GM18517 (cell line): Measurements from ENCODE around the gene MAP2K4.

ENCODE experiments used
- ATAC-seq: cut with Tn5 transposase; IDR thresholded peaks from one replicate; pipeline ENCODE4 v1.9.1; 2021; ENCODE audit warnings: mild to moderate bottlenecking, moderate library complexity; ENCODE audit not compliant: unreplicated experiment

Gene MAP2K4

GRCh38 chr17:12085076-12085949, 64.6 kb downstream of the MAP2K4 start:
- ATAC-seq = no peak

- no peak for ATAC-seq
Observed at GRCh38 chr17:12088035-12088434, 67.4 kb downstream of the MAP2K4 start.

GRCh38 chr17:12089809-12090384, 69.2 kb downstream of the MAP2K4 start:
- no peak for ATAC-seq

GRCh38 chr17:12094336-12094735, 73.7 kb downstream of the MAP2K4 start:
- no peak for ATAC-seq

GRCh38 chr17:12095522-12095921, 74.8 kb downstream of the MAP2K4 start:
- ATAC-seq = no peak

- ATAC-seq = no peak
Observed at GRCh38 chr17:12097326-12097725, 76.6 kb downstream of the MAP2K4 start.

- peak; percentile 93 for ATAC-seq
Observed at GRCh38 chr17:12098568-12098967, 77.9 kb downstream of the MAP2K4 start.

- no peak for ATAC-seq
Observed at GRCh38 chr17:12099412-12099811, 78.7 kb downstream of the MAP2K4 start.

GRCh38 chr17:12104831-12105230, 84.2 kb downstream of the MAP2K4 start:
- no peak for ATAC-seq

GRCh38 chr17:12107905-12108304, 87.2 kb downstream of the MAP2K4 start:
- no peak for ATAC-seq

- no peak for ATAC-seq
Observed at GRCh38 chr17:12110906-12111305, 90.2 kb downstream of the MAP2K4 start.

- ATAC-seq = no peak
Observed at GRCh38 chr17:12113156-12113555, 92.5 kb downstream of the MAP2K4 start.

GRCh38 chr17:12114686-12115418, 94.2 kb downstream of the MAP2K4 start:
- ATAC-seq = no peak

GRCh38 chr17:12116143-12116542, 95.5 kb downstream of the MAP2K4 start:
- no peak for ATAC-seq

GRCh38 chr17:12118617-12119016, 97.9 kb downstream of the MAP2K4 start:
- ATAC-seq = no peak

GRCh38 chr17:12122075-12122474, 101.4 kb downstream of the MAP2K4 start:
- no peak for ATAC-seq

- no peak for ATAC-seq
Observed at GRCh38 chr17:12127177-12127576, 106.5 kb downstream of the MAP2K4 start.

GRCh38 chr17:12127667-12128066, 107.0 kb downstream of the MAP2K4 start:
- no peak for ATAC-seq

- no peak for ATAC-seq
Observed at GRCh38 chr17:12128946-12129345, 108.3 kb downstream of the MAP2K4 start.

- ATAC-seq = no peak
Observed at GRCh38 chr17:12133183-12133582, 112.5 kb downstream of the MAP2K4 start.

- no peak for ATAC-seq
Observed at GRCh38 chr17:12134101-12134500, 113.4 kb downstream of the MAP2K4 start.

- no peak for ATAC-seq
Observed at GRCh38 chr17:12134587-12134986, 113.9 kb downstream of the MAP2K4 start.
